ENCODE results near the gene TSPAN9. TPM values are rescaled to one million over a fixed set of nuclear protein-coding genes. Genes with fewer than 3 reads are reported as not detected.
"Not testable (repeated sequence)": the region's sequence is repeated elsewhere in the genome, so short reads cannot be mapped to it uniquely, and the experiment has no call there.

Gene TSPAN9
- total RNA-seq, 2 donors from 2014 or later, result 0.58 to 1.2 TPM

- Mint-ChIP-seq H3K4me1 (ENCODE audit: low read depth) (no peaks in the 10 kb centered on the region), H3K27ac (no peak overlapping the region), H3K9me3 (no peaks in the 10 kb centered on the region), H3K36me3 (ENCODE audit: insufficient read depth in 2 of 2) (no peaks in the 10 kb centered on the region), H3K4me3 (no peak overlapping the region), H3K27me3 (ENCODE audit: low read depth) (peaks cover 21% of the 10 kb centered on the region)
- DNase-seq (no peak), ATAC-seq (replicated peaks in 1 of 2) (no peak)
Measured at GRCh38 chr12:3048540-3048939, 28.6 kb upstream of the TSPAN9 start.

GRCh38 chr12:3049176-3049575 lies 28.0 kb upstream of the TSPAN9 start:
- no peak overlapping the region for H3K4me3 Mint-ChIP-seq
- H3K9me3 Mint-ChIP-seq, result no peaks in the 10 kb centered on the region
- ATAC-seq (replicated peaks in 1 of 2) (no peak), DNase-seq (no peak)
- no peaks in the 10 kb centered on the region for H3K36me3 Mint-ChIP-seq (ENCODE audit: insufficient read depth in 2 of 2)
- H3K27me3 Mint-ChIP-seq (ENCODE audit: low read depth), result peaks cover 16% of the 10 kb centered on the region
- no peaks in the 10 kb centered on the region for H3K4me1 Mint-ChIP-seq (ENCODE audit: low read depth)
- no peak overlapping the region for H3K27ac Mint-ChIP-seq

GRCh38 chr12:3049611-3050249 lies 27.4 kb upstream of the TSPAN9 start:
- DNase-seq (no peak), ATAC-seq (replicated peaks in 1 of 2) (no peak)
- Mint-ChIP-seq H3K4me3 (no peak overlapping the region), H3K36me3 (ENCODE audit: insufficient read depth in 2 of 2) (no peaks in the 10 kb centered on the region), H3K4me1 (ENCODE audit: low read depth) (no peaks in the 10 kb centered on the region), H3K27me3 (ENCODE audit: low read depth) (peaks cover 16% of the 10 kb centered on the region), H3K27ac (no peak overlapping the region), H3K9me3 (no peaks in the 10 kb centered on the region)

GRCh38 chr12:3054374-3054773 lies 22.8 kb upstream of the TSPAN9 start:
- Mint-ChIP-seq H3K4me1 (ENCODE audit: low read depth) (no peaks in the 10 kb centered on the region), H3K4me3 (no peak overlapping the region), H3K27me3 (ENCODE audit: low read depth) (peaks cover 21% of the 10 kb centered on the region), H3K27ac (no peak overlapping the region), H3K36me3 (ENCODE audit: insufficient read depth in 2 of 2) (no peaks in the 10 kb centered on the region), H3K9me3 (no peaks in the 10 kb centered on the region)
- DNase-seq (no peak), ATAC-seq (replicated peaks in 1 of 2) (no peak)

GRCh38 chr12:3055026-3055703 lies 22.0 kb upstream of the TSPAN9 start:
- no peaks in the 10 kb centered on the region for H3K9me3 Mint-ChIP-seq
- ATAC-seq (replicated peaks in 1 of 2), result no peak
- no peak for DNase-seq
- H3K4me1 Mint-ChIP-seq (ENCODE audit: low read depth), result no peaks in the 10 kb centered on the region
- H3K36me3 Mint-ChIP-seq (ENCODE audit: insufficient read depth in 2 of 2), result no peaks in the 10 kb centered on the region
- no peak overlapping the region for H3K27ac Mint-ChIP-seq
- peaks cover 20% of the 10 kb centered on the region for H3K27me3 Mint-ChIP-seq (ENCODE audit: low read depth)
- H3K4me3 Mint-ChIP-seq, result no peak overlapping the region

- H3K27me3 Mint-ChIP-seq (ENCODE audit: low read depth), result peaks cover 18% of the 10 kb centered on the region
- no peaks in the 10 kb centered on the region for H3K9me3 Mint-ChIP-seq
- H3K36me3 Mint-ChIP-seq (ENCODE audit: insufficient read depth in 2 of 2), result no peaks in the 10 kb centered on the region
- no peak overlapping the region for H3K4me3 Mint-ChIP-seq
- DNase-seq (no peak), ATAC-seq (replicated peaks in 1 of 2) (no peak)
- H3K4me1 Mint-ChIP-seq (ENCODE audit: low read depth), result no peaks in the 10 kb centered on the region
- H3K27ac Mint-ChIP-seq, result no peak overlapping the region
Measured at GRCh38 chr12:3055704-3056467, 21.3 kb upstream of the TSPAN9 start.

GRCh38 chr12:3061059-3061458 lies 16.1 kb upstream of the TSPAN9 start:
- no peak overlapping the region for H3K27ac Mint-ChIP-seq
- no peak for ATAC-seq (replicated peaks in 1 of 2)

GRCh38 chr12:3061501-3062215 lies 15.5 kb upstream of the TSPAN9 start:
- Mint-ChIP-seq H3K27ac (no peak overlapping the region), H3K36me3 (ENCODE audit: insufficient read depth in 2 of 2) (peaks cover 2 to 4% of the 10 kb centered on the region in 2 donors), H3K9me3 (peaks cover 2 to 4% of the 10 kb centered on the region in 2 donors), H3K4me1 (ENCODE audit: low read depth) (no peaks in the 10 kb centered on the region), H3K27me3 (ENCODE audit: low read depth) (peaks cover 44% of the 10 kb centered on the region), H3K4me3 (no peak overlapping the region)
- DNase-seq (no peak), ATAC-seq (replicated peaks in 1 of 2) (no peak)

More at GRCh38 chr12:3061059-3061458, 16.1 kb upstream of the TSPAN9 start:
- no peak for DNase-seq
- peaks cover 47% of the 10 kb centered on the region for H3K27me3 Mint-ChIP-seq (ENCODE audit: low read depth)
- peaks cover 2 to 4% of the 10 kb centered on the region in 2 donors for H3K9me3 Mint-ChIP-seq
- H3K4me1 Mint-ChIP-seq (ENCODE audit: low read depth), result no peaks in the 10 kb centered on the region
- H3K36me3 Mint-ChIP-seq (ENCODE audit: insufficient read depth in 2 of 2), result peaks cover 2 to 4% of the 10 kb centered on the region in 2 donors
- no peak overlapping the region for H3K4me3 Mint-ChIP-seq

GRCh38 chr12:3065300-3065699 lies 11.9 kb upstream of the TSPAN9 start:
- Mint-ChIP-seq H3K9me3 (peaks cover 2 to 4% of the 10 kb centered on the region in 2 donors), H3K36me3 (ENCODE audit: insufficient read depth in 2 of 2) (peaks cover 2 to 4% of the 10 kb centered on the region in 2 donors), H3K4me3 (no peak overlapping the region), H3K4me1 (ENCODE audit: low read depth) (no peaks in the 10 kb centered on the region), H3K27me3 (ENCODE audit: low read depth) (peaks cover 46% of the 10 kb centered on the region), H3K27ac (no peak overlapping the region)
- no peak for DNase-seq
- no peak for ATAC-seq (replicated peaks in 1 of 2)

- not testable (repeated sequence) for H3K4me1 Mint-ChIP-seq (ENCODE audit: low read depth); DNase-seq; H3K4me3 Mint-ChIP-seq; H3K9me3 Mint-ChIP-seq; H3K36me3 Mint-ChIP-seq (ENCODE audit: insufficient read depth in 2 of 2); H3K27ac Mint-ChIP-seq; ATAC-seq (replicated peaks in 1 of 2)
- H3K27me3 Mint-ChIP-seq (ENCODE audit: low read depth), result peaks cover 41% of the 10 kb centered on the region
Measured at GRCh38 chr12:3065846-3066245, 11.3 kb upstream of the TSPAN9 start.

GRCh38 chr12:3069714-3070113 lies 7.5 kb upstream of the TSPAN9 start:
- Mint-ChIP-seq H3K27me3 (ENCODE audit: low read depth) (peaks cover 8% of the 10 kb centered on the region), H3K36me3 (ENCODE audit: insufficient read depth in 2 of 2) (no peaks in the 10 kb centered on the region), H3K9me3 (no peaks in the 10 kb centered on the region), H3K4me3 (no peak overlapping the region), H3K4me1 (ENCODE audit: low read depth) (peaks cover 4% of the 10 kb centered on the region), H3K27ac (no peak overlapping the region)
- ATAC-seq (replicated peaks in 1 of 2), result no peak
- no peak for DNase-seq

GRCh38 chr12:3071107-3071506 lies 6.1 kb upstream of the TSPAN9 start:
- Mint-ChIP-seq H3K9me3 (no peaks in the 10 kb centered on the region), H3K27ac (no peak overlapping the region), H3K4me1 (ENCODE audit: low read depth) (peaks cover 4% of the 10 kb centered on the region), H3K27me3 (ENCODE audit: low read depth) (peaks cover 17% of the 10 kb centered on the region), H3K4me3 (no peak overlapping the region), H3K36me3 (ENCODE audit: insufficient read depth in 2 of 2) (no peaks in the 10 kb centered on the region)
- no peak for ATAC-seq (replicated peaks in 1 of 2)
- no peak for DNase-seq

- Mint-ChIP-seq H3K4me3 (no peak overlapping the region), H3K27me3 (ENCODE audit: low read depth) (peaks cover 18% of the 10 kb centered on the region), H3K4me1 (ENCODE audit: low read depth) (peaks cover 4% of the 10 kb centered on the region), H3K9me3 (no peaks in the 10 kb centered on the region), H3K27ac (no peak overlapping the region), H3K36me3 (ENCODE audit: insufficient read depth in 2 of 2) (no peaks in the 10 kb centered on the region)
- DNase-seq, result no peak
- no peak for ATAC-seq (replicated peaks in 1 of 2)
Measured at GRCh38 chr12:3071710-3072109, 5.5 kb upstream of the TSPAN9 start.

Data from activated T-cell treated with anti-CD3 and anti-CD28 coated beads, Interleukin-2, amount 50 U/mL, for 72 hours (primary cell).